H9 (cell line): ENCODE measurements around the gene IQSEC1. TPM values are rescaled to one million over a fixed set of nuclear protein-coding genes. Genes with fewer than 3 reads are reported as not detected.

Experiments used
- DNase-seq: peaks from one replicate; pipeline ENCODE4 v3.0.0-alpha.2; 2017
- H2AFZ ChIP-seq: one replicate; pipeline ENCODE4 v1.6.1; 2013; ENCODE audit warnings: mild to moderate bottlenecking, low read length, control low read depth, moderate library complexity
- H2AK5ac ChIP-seq: 2 replicates; pipeline ENCODE4 v1.6.1; 2013; ENCODE audit warnings: low read length, control low read depth, mixed read lengths; ENCODE audit not compliant: insufficient read length
- H2BK120ac ChIP-seq: one replicate; pipeline ENCODE4 v1.6.1; 2013; ENCODE audit warnings: low read depth, mild to moderate bottlenecking, low read length, control low read depth, inconsistent platforms; ENCODE audit not compliant: poor library complexity, severe bottlenecking
- H2BK12ac ChIP-seq: 2 replicates; pipeline ENCODE4 v1.6.1; 2013; ENCODE audit warnings: low read length, control low read depth, mixed read lengths, low read depth; ENCODE audit not compliant: insufficient read length
- H2BK15ac ChIP-seq: 2 replicates; pipeline ENCODE4 v1.6.1; 2013; ENCODE audit warnings: low read depth, low read length, control low read depth
- H2BK20ac ChIP-seq: one replicate; pipeline ENCODE4 v1.6.1; 2013; ENCODE audit warnings: low read depth, mild to moderate bottlenecking, low read length, control low read depth, inconsistent platforms; ENCODE audit not compliant: poor library complexity, severe bottlenecking
- H2BK5ac ChIP-seq: 2 replicates; pipeline ENCODE4 v1.6.1; 2013; ENCODE audit warnings: low read length, control low read depth, mixed read lengths; ENCODE audit not compliant: insufficient read length
- H3K14ac ChIP-seq: 2 replicates; pipeline ENCODE4 v1.6.1; 2013; ENCODE audit warnings: low read length, control low read depth; ENCODE audit not compliant: insufficient read depth
- H3K18ac ChIP-seq: 2 replicates; pipeline ENCODE4 v1.6.1; 2013; ENCODE audit warnings: low read depth, mild to moderate bottlenecking, mixed read lengths, low read length, control low read depth; ENCODE audit not compliant: insufficient read length
- H3K23ac ChIP-seq: 2 replicates; pipeline ENCODE4 v1.6.1; 2013; ENCODE audit warnings: low read length, control low read depth, mixed read lengths, low read depth; ENCODE audit not compliant: insufficient read length
- H3K23me2 ChIP-seq: 2 replicates; pipeline ENCODE4 v1.6.1; 2013; ENCODE audit warnings: low read depth, mild to moderate bottlenecking, mixed read lengths, low read length, control low read depth; ENCODE audit not compliant: insufficient read length, poor library complexity, severe bottlenecking
- H3K27ac ChIP-seq: 2 replicates; pipeline ENCODE4 v1.5.1; 2013; ENCODE audit warnings: low read length, control low read depth, mixed read lengths, low read depth; ENCODE audit not compliant: insufficient read length
- H3K27me3 ChIP-seq: 2 replicates; pipeline ENCODE4 v1.6.1; 2013; ENCODE audit warnings: low read length, control low read depth, inconsistent platforms; ENCODE audit not compliant: insufficient read depth
- H3K4ac ChIP-seq: 2 replicates; pipeline ENCODE4 v1.6.1; 2013; ENCODE audit warnings: low read depth, mild to moderate bottlenecking, control low read depth, inconsistent platforms, low read length, moderate library complexity
- H3K4me1 ChIP-seq: 2 replicates; pipeline ENCODE4 v1.6.1; 2013; ENCODE audit warnings: low read length, control low read depth, inconsistent platforms; ENCODE audit not compliant: insufficient read depth
- H3K4me2 ChIP-seq: 2 replicates; pipeline ENCODE4 v1.6.1; 2013; ENCODE audit warnings: low read length, control low read depth, mixed read lengths; ENCODE audit not compliant: insufficient read length, insufficient read depth
- H3K56ac ChIP-seq: 2 replicates; pipeline ENCODE4 v1.6.1; 2013; ENCODE audit warnings: low read depth, mild to moderate bottlenecking, mixed read lengths, low read length, control low read depth; ENCODE audit not compliant: insufficient read length
- H3K79me1 ChIP-seq: 2 replicates; pipeline ENCODE4 v1.6.1; 2013; ENCODE audit warnings: low read depth, mild to moderate bottlenecking, moderate library complexity, low read length, control low read depth, inconsistent platforms; ENCODE audit not compliant: insufficient read depth, poor library complexity, severe bottlenecking
- H3K79me2 ChIP-seq: 2 replicates; pipeline ENCODE4 v1.6.1; 2013; ENCODE audit warnings: low read length, control low read depth, inconsistent platforms; ENCODE audit not compliant: insufficient read depth
- H3K9ac ChIP-seq: 2 replicates; pipeline ENCODE4 v1.6.1; 2013; ENCODE audit warnings: low read length, control low read depth, mixed read lengths; ENCODE audit not compliant: insufficient read length; ENCODE audit errors: extremely low read depth
- H3K9me3 ChIP-seq: one replicate; pipeline ENCODE4 v1.6.1; 2013; ENCODE audit warnings: low read depth, low read length, inconsistent platforms; ENCODE audit not compliant: control insufficient read depth
- H3T11ph ChIP-seq: one replicate; pipeline ENCODE4 v1.6.1; 2013; ENCODE audit warnings: mild to moderate bottlenecking, low read length, control low read depth, inconsistent platforms
- H4K20me1 ChIP-seq: one replicate; pipeline ENCODE4 v1.6.1; 2013; ENCODE audit not compliant: control insufficient read depth, insufficient read length, insufficient read depth
- H4K5ac ChIP-seq: 2 replicates; pipeline ENCODE4 v1.6.1; 2013; ENCODE audit warnings: low read depth, mild to moderate bottlenecking, mixed read lengths, low read length, control low read depth; ENCODE audit not compliant: insufficient read length
- H4K8ac ChIP-seq: replicated peaks from 2 replicates; pipeline ENCODE4 v1.6.1; 2013; ENCODE audit warnings: low read length, control low read depth, mixed read lengths, low read depth; ENCODE audit not compliant: insufficient read length
- H4K91ac ChIP-seq: 2 replicates; pipeline ENCODE4 v1.6.1; 2013; ENCODE audit warnings: low read depth, mild to moderate bottlenecking, moderate library complexity, mixed read lengths, low read length, control low read depth; ENCODE audit not compliant: insufficient read length
- H3K27ac Mint-ChIP-seq, 3 experiments: 2 replicates in 2 of 3; 3 replicates in 1 of 3; pipeline ENCODE4 v1.8.0; 2020 to 2021; ENCODE audit warnings: mixed read lengths in 3 of 3, mild to moderate bottlenecking in 1 of 3, moderate library complexity in 1 of 3
- H3K27me3 Mint-ChIP-seq: 2 replicates; pipeline ENCODE4 v1.8.0; 2021; ENCODE audit warnings: low read depth, mild to moderate bottlenecking, moderate library complexity, mixed read lengths
- H3K36me3 Mint-ChIP-seq, 3 experiments: 2 replicates in 2 of 3; 3 replicates in 1 of 3; pipeline ENCODE4 v1.8.0; 2020 to 2021; ENCODE audit warnings: low read depth in 3 of 3, mixed read lengths in 3 of 3; ENCODE audit not compliant: insufficient read depth in 1 of 3
- H3K4me1 Mint-ChIP-seq, 2 experiments: 2 replicates each; pipeline ENCODE4 v1.8.0; 2020; ENCODE audit warnings: mixed read lengths in 2 of 2
- H3K4me3 Mint-ChIP-seq, 2 experiments: 2 replicates in 1 of 2; 3 replicates in 1 of 2; pipeline ENCODE4 v1.8.0; 2020 to 2021; ENCODE audit warnings: mild to moderate bottlenecking in 2 of 2, mixed read lengths in 2 of 2, moderate library complexity in 1 of 2
- H3K9me3 Mint-ChIP-seq, 2 experiments: 2 replicates in 1 of 2; 3 replicates in 1 of 2; pipeline ENCODE4 v1.8.0; 2020; ENCODE audit warnings: mild to moderate bottlenecking in 2 of 2, mixed read lengths in 2 of 2, moderate library complexity in 1 of 2
- CTCF ChIP-seq: fragments of 200-600 bp; sonication (generic); conservative IDR thresholded peaks from 3 replicates; pipeline ENCODE4 v1.8.0; 2021; ENCODE audit warnings: antibody characterized with exemption, mild to moderate bottlenecking
- WGBS: extraction: QIAGEN DNeasy Blood & Tissue Kit; methylation state at CpG from one replicate; pipeline ENCODE4 v1.1.7; 2013; ENCODE audit warnings: missing lambda C conversion rate, low lambda C conversion rate, mixed read lengths; ENCODE audit not compliant: insufficient read length; ENCODE audit errors: extremely low coverage; 5-methylcytosine and 5-hydroxymethylcytosine counted together
- total RNA-seq: library from RNA; stranded (reverse); gene quantifications from 2 replicates; pipeline ENCODE4 v1.2.1, GENCODE V29; 2021

Gene IQSEC1
- total RNA-seq, 1 experiment from 2014 or later, result 19.1 TPM

DNA sequence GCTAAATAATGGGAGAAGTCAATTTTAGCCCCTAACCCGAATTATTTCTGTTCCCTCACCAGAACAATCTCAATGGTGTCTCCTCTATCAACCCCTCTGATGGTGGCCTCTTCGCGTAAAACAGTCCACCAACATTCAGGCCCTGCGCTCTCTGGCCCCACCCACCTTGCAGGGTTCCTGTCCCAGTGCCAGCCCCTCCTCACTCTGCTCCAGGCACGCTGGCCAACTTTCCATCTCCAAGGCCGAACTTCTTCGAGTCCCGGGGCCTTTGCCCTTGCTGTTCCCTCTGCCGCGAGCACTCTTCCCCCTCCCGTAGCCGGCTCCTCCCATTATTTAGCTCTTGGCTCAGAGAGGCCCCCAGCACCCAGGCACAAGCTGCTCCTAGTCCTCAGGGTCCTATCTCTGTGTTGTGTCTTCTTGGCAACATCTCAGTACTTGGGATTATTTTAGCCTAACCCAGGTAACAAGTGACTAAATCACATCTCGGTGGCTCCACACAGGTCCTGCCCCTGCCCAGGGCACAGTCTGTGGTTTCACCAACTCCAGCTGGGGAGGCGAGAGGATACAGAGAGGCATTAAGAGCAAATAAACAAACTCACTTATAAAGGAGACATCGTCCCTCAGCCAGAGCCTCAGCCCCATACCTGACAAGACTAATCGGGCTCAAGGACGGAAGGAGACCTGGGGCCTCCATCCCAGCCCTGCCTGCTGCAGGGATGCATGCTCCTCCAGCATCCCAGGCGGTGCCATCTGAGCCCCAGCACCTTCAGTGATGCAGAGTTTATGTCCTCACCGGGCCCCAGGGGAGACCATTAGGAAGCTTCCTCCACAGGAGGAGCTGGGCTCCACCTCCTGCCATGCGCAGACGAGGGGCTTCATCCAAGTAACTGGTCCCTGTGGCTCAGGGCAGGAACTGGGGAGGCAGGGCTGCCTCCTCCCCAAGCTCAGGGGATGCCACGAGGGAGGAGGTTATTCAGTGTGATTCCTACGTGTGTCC, 19.7 kb upstream of the IQSEC1 start:
- H3K23ac ChIP-seq, result no peak overlapping the region
- H3K4me2 ChIP-seq, result no peak overlapping the region
- H2BK20ac ChIP-seq, result no peak overlapping the region
- no peak overlapping the region for H3K4ac ChIP-seq
- H2BK12ac ChIP-seq, result no peak overlapping the region
- H3K27ac ChIP-seq, result no peak overlapping the region
- peaks cover under 1% of the 10 kb centered on the region; the same call in 1 of the 2 replicates for H3K27me3 Mint-ChIP-seq
- H3K4me1 Mint-ChIP-seq, result peaks cover 12 to 28% of the 10 kb centered on the region in 2 experiments
- H4K5ac ChIP-seq, result no peak overlapping the region
- no peaks in the 10 kb centered on the region for H3K4me1 ChIP-seq
- H4K8ac ChIP-seq, result no peak overlapping the region
- no peak overlapping the region for H4K91ac ChIP-seq
- WGBS, result no CpG with 5 or more reads among the region's 23 CpGs
- H3K79me1 ChIP-seq, result no peaks in the 10 kb centered on the region
- H4K20me1 ChIP-seq, result no peaks in the 10 kb centered on the region
- no peaks in the 10 kb centered on the region for H3K79me2 ChIP-seq
- no peaks in the 10 kb centered on the region for H3K36me3 Mint-ChIP-seq
- no peaks in the 10 kb centered on the region for H3K9me3 Mint-ChIP-seq
- H2BK120ac ChIP-seq, result no peak overlapping the region
- no peak overlapping the region for H2BK5ac ChIP-seq
- no peak for TF ChIP-seq CTCF
- H3K9me3 ChIP-seq, result no peaks in the 10 kb centered on the region
- no peak overlapping the region; a peak in 2 of 7 replicates for H3K27ac Mint-ChIP-seq
- H3K18ac ChIP-seq, result no peak overlapping the region
- no peak overlapping the region for H2BK15ac ChIP-seq
- H3K23me2 ChIP-seq, result no peaks in the 10 kb centered on the region
- no peaks in the 10 kb centered on the region for H3K27me3 ChIP-seq
- H2AFZ ChIP-seq, result no peak overlapping the region
- no peak overlapping the region for H3K4me3 Mint-ChIP-seq
- H3T11ph ChIP-seq, result no peak overlapping the region
- no peak overlapping the region for H3K14ac ChIP-seq
- DNase-seq, result no peak
- no peak overlapping the region for H3K9ac ChIP-seq
- no peak overlapping the region for H3K56ac ChIP-seq
- H2AK5ac ChIP-seq, result no peak overlapping the region
